Activated CD4-positive, alpha-beta T cell treated with anti-CD3 and anti-CD28 coated beads for 48 hours (primary cell): Measurements from ENCODE around the gene TNFAIP2.
A peak's percentile ranks its signal among the peaks of the same experiment; 100 is the strongest.
"Not testable (repeated sequence)": the region's sequence is repeated elsewhere in the genome, so short reads cannot be mapped to it uniquely, and the experiment has no call there.

Source experiments
- DNase-seq: peaks from one replicate; pipeline ENCODE4 v3.0.0-alpha.2; 2020

The TNFAIP2 gene

GRCh38 chr14:103136388-103137271, 13.4 kb downstream of the TNFAIP2 start:
- DNase-seq: no peak

- DNase-seq: no peak
Observed at GRCh38 chr14:103137689-103138300, 14.5 kb downstream of the TNFAIP2 start.

- DNase-seq: no peak
Observed at GRCh38 chr14:103138301-103139131, 15.3 kb downstream of the TNFAIP2 start.

GRCh38 chr14:103139132-103140025, 16.1 kb downstream of the TNFAIP2 start:
- no peak for DNase-seq

- no peak for DNase-seq
Observed at GRCh38 chr14:103140316-103141109, 17.3 kb downstream of the TNFAIP2 start.

GRCh38 chr14:103141117-103141796, 18.0 kb downstream of the TNFAIP2 start:
- peak; percentile 64 for DNase-seq

- no peak for DNase-seq
Observed at GRCh38 chr14:103142026-103142425, 18.8 kb downstream of the TNFAIP2 start.

- no peak for DNase-seq
Observed at GRCh38 chr14:103142721-103143302, 19.6 kb downstream of the TNFAIP2 start.

GRCh38 chr14:103143506-103143905, 20.2 kb downstream of the TNFAIP2 start:
- DNase-seq: no peak

GRCh38 chr14:103144085-103144484, 20.8 kb downstream of the TNFAIP2 start:
- DNase-seq: no peak

- DNase-seq: no peak
Observed at GRCh38 chr14:103146141-103146709, 23.0 kb downstream of the TNFAIP2 start.

- no peak for DNase-seq
Observed at GRCh38 chr14:103149351-103150237, 26.3 kb downstream of the TNFAIP2 start.

- no peak for DNase-seq
Observed at GRCh38 chr14:103151270-103151945, 28.1 kb downstream of the TNFAIP2 start.

- no peak for DNase-seq
Observed at GRCh38 chr14:103155010-103155409, 31.7 kb downstream of the TNFAIP2 start.

- not testable (repeated sequence) for DNase-seq
Observed at GRCh38 chr14:103155416-103155815, 32.2 kb downstream of the TNFAIP2 start.

GRCh38 chr14:103155826-103156394, 32.6 kb downstream of the TNFAIP2 start:
- DNase-seq: no peak

GRCh38 chr14:103156651-103157378, 33.6 kb downstream of the TNFAIP2 start:
- DNase-seq: no peak
